DMS153 treated with DMSO at 0.1 percent for 48 hours (cell line): ENCODE data around the gene SCN5A.

Source experiments
- DNase-seq: peaks from one replicate; lab custom pipeline; 2025; ENCODE audit not compliant: unreplicated experiment; lab: John Stamatoyannopoulos, UW

The SCN5A gene

GRCh38 chr3:38511546-38511945 lies 137.9 kb downstream of the SCN5A start:
- no peak for DNase-seq

DNA sequence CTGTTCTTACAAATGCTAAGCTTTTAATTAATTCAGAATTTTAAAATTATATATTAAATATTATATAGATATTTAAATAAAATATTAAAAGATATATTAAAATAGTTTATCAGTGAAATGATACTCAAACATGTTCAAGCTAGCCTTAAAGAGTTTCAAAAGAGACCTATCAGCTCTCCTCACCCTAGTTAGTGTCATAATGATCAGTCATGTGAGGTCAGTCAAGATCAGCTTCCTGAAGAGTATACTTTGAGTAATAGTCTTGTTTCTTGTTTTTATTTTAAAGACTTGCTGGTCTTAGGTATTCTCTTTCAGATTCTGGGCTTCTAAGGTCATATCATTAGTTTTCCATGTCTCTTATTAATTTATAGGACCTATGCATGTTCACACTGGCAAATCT lies 138.9 kb downstream of the SCN5A start:
- DNase-seq: no peak

DNA sequence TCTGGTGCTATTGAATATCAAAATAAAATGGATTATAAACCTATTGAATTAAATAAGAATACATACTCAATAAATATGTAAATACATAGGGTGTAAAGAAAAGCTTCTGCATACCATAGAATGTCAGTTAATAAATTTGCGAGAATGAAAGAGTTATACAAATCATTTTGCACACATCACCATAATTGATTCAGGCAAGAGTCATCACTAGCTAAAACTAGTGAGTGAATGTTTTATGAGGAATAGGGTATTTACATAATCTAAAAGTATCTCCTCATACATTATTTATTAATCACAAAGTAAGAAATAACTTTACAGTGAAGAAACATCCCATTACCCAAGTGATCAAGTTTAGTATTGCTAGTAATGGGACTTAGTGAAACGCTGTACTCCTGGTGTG lies 139.8 kb downstream of the SCN5A start:
- DNase-seq: no peak

- DNase-seq: no peak
These were observed 142.4 kb downstream of the SCN5A start for GRCh38 chr3:38507120-38507519.

DNA sequence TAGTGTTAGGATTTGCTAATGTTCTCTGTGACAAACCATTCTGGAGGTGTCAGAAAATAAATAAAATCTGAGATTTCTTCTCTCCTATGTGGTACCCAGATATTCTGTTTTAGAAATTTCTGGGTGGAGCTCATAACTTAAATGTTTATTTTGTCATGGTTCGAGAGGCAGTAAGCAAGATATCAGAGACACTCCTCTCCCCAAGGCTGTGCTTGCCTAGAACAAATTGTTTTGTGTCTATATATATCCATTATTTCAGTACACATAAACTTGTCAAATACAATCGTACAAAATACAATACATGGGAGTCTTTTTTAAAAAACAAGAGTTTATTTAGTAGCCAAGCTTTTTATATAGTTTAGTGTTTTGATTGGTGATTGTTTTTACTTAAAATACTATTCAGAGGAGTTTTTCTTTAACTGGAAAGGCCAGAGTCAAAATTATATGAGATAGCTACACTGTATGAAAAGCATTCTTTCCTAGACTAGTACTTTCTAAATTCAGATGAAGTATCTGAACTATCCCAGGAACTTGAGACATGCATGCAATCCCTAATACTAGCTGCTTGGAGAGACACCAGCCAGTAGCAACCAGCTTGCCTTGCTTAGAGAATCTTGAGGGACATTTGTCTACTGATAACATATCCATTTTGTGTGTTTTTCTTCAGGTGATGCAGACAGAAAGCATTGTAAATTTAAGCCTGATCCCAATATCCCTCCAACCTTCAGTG lies 148.6 kb downstream of the SCN5A start:
- no peak for DNase-seq
